ENCODE data around the gene MCTP1.

The MCTP1 gene

DNA sequence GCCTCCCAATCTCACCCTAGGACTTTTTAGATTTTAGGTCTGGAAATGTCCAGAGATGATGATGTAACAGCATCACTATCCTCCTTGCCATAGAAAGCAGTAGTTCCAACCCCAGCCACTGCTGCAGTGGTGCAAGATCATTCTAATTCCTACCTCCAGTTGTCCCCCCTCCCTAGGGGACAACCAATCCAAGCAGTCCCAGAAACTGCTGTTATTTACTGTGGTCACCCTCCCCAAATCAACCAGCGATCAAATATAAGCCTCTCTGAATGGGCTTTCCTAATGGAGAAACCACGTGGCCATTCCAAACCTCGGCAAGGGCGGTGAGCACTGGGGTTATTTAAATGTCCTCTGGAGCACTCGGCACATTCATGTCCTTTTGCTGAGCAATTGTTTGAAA, 506.6 kb downstream of the MCTP1 start:
- TF ChIP-seq TCF12 (IDR thresholded peaks at IDR 0.05; ENCODE audit: low read depth) (no peak), TAF1 (IDR thresholded peaks at IDR 0.05; ENCODE audit: low read depth) (no peak), CREB1 (IDR thresholded peaks at IDR 0.05; ENCODE audit: low read depth) (no peak), MAX (IDR thresholded peaks at IDR 0.05) (no peak), YY1 (IDR thresholded peaks at IDR 0.05; ENCODE audit: low read depth) (no peak), RAD21 (IDR thresholded peaks at IDR 0.05; ENCODE audit: low read depth) (no peak), TEAD4 (IDR thresholded peaks at IDR 0.05) (no peak), NFIC (IDR thresholded peaks at IDR 0.05) (no peak), EGR1 (IDR thresholded peaks at IDR 0.05) (no peak), FOXM1 (IDR thresholded peaks at IDR 0.05; ENCODE audit: borderline replicate concordance, low read depth) (no peak), CEBPB (IDR thresholded peaks at IDR 0.05) (no peak), ZBTB7A (IDR thresholded peaks at IDR 0.05; ENCODE audit: low read depth) (no peak), EP300 (IDR thresholded peaks at IDR 0.05; ENCODE audit: borderline replicate concordance) (no peak), USF1 (IDR thresholded peaks at IDR 0.05) (no peak)
- TF ChIP-seq, protein P1, sequence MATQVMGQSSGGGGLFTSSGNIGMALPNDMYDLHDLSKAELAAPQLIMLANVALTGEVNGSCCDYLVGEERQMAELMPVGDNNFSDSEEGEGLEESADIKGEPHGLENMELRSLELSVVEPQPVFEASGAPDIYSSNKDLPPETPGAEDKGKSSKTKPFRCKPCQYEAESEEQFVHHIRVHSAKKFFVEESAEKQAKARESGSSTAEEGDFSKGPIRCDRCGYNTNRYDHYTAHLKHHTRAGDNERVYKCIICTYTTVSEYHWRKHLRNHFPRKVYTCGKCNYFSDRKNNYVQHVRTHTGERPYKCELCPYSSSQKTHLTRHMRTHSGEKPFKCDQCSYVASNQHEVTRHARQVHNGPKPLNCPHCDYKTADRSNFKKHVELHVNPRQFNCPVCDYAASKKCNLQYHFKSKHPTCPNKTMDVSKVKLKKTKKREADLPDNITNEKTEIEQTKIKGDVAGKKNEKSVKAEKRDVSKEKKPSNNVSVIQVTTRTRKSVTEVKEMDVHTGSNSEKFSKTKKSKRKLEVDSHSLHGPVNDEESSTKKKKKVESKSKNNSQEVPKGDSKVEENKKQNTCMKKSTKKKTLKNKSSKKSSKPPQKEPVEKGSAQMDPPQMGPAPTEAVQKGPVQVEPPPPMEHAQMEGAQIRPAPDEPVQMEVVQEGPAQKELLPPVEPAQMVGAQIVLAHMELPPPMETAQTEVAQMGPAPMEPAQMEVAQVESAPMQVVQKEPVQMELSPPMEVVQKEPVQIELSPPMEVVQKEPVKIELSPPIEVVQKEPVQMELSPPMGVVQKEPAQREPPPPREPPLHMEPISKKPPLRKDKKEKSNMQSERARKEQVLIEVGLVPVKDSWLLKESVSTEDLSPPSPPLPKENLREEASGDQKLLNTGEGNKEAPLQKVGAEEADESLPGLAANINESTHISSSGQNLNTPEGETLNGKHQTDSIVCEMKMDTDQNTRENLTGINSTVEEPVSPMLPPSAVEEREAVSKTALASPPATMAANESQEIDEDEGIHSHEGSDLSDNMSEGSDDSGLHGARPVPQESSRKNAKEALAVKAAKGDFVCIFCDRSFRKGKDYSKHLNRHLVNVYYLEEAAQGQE (IDR thresholded peaks at IDR 0.05; ENCODE audit: low read depth), result no peak

GRCh38 chr5:94777056-94777880, 507.6 kb downstream of the MCTP1 start:
- TF ChIP-seq USF1 (IDR thresholded peaks at IDR 0.05) (no peak), CREB1 (IDR thresholded peaks at IDR 0.05; ENCODE audit: low read depth) (no peak), FOXM1 (IDR thresholded peaks at IDR 0.05; ENCODE audit: borderline replicate concordance, low read depth) (no peak), MAX (IDR thresholded peaks at IDR 0.05) (no peak), CEBPB (IDR thresholded peaks at IDR 0.05) (no peak), TAF1 (IDR thresholded peaks at IDR 0.05; ENCODE audit: low read depth) (no peak), TEAD4 (IDR thresholded peaks at IDR 0.05) (no peak), EGR1 (IDR thresholded peaks at IDR 0.05) (no peak), RAD21 (IDR thresholded peaks at IDR 0.05; ENCODE audit: low read depth) (no peak), YY1 (IDR thresholded peaks at IDR 0.05; ENCODE audit: low read depth) (no peak), EP300 (IDR thresholded peaks at IDR 0.05; ENCODE audit: borderline replicate concordance) (no peak), NFIC (IDR thresholded peaks at IDR 0.05) (no peak), ZBTB7A (IDR thresholded peaks at IDR 0.05; ENCODE audit: low read depth) (no peak), TCF12 (IDR thresholded peaks at IDR 0.05; ENCODE audit: low read depth) (no peak)
- TF ChIP-seq, protein P1 (IDR thresholded peaks at IDR 0.05; ENCODE audit: low read depth), result no peak

- TF ChIP-seq YY1 (IDR thresholded peaks at IDR 0.05; ENCODE audit: low read depth) (no peak), RAD21 (IDR thresholded peaks at IDR 0.05; ENCODE audit: low read depth) (no peak), NFIC (IDR thresholded peaks at IDR 0.05) (no peak), TAF1 (IDR thresholded peaks at IDR 0.05; ENCODE audit: low read depth) (no peak), TEAD4 (IDR thresholded peaks at IDR 0.05) (no peak), USF1 (IDR thresholded peaks at IDR 0.05) (no peak), EGR1 (IDR thresholded peaks at IDR 0.05) (no peak), CREB1 (IDR thresholded peaks at IDR 0.05; ENCODE audit: low read depth) (no peak), FOXM1 (IDR thresholded peaks at IDR 0.05; ENCODE audit: borderline replicate concordance, low read depth) (no peak), EP300 (IDR thresholded peaks at IDR 0.05; ENCODE audit: borderline replicate concordance) (no peak), MAX (IDR thresholded peaks at IDR 0.05) (no peak), ZBTB7A (IDR thresholded peaks at IDR 0.05; ENCODE audit: low read depth) (no peak), CEBPB (IDR thresholded peaks at IDR 0.05) (no peak), TCF12 (IDR thresholded peaks at IDR 0.05; ENCODE audit: low read depth) (no peak)
- TF ChIP-seq, protein P1 (IDR thresholded peaks at IDR 0.05; ENCODE audit: low read depth), result no peak
These were observed 508.7 kb downstream of the MCTP1 start for GRCh38 chr5:94776167-94776566.
